HG02870 (cell line): Measurements from ENCODE around the gene RNASE2.
"Not testable (repeated sequence)": the region's sequence is repeated elsewhere in the genome, so short reads cannot be mapped to it uniquely, and the experiment has no call there.

Source experiments
- ATAC-seq: cut with Tn5 transposase; IDR thresholded peaks from one replicate; pipeline ENCODE4 v1.9.1; 2021; ENCODE audit warnings: mild to moderate bottlenecking, moderate library complexity; ENCODE audit not compliant: unreplicated experiment

The RNASE2 gene

GRCh38 chr14:20954736-20955537 lies at the start of gene RNASE2:
TSS of gene RNASE2 (plus strand) at chr14:20955487. CDS start at chr14:20955772, 285 bp downstream.
- ATAC-seq = not testable (repeated sequence)

GRCh38 chr14:20905676-20906075 lies 49.6 kb upstream of the RNASE2 start:
- no peak for ATAC-seq

GRCh38 chr14:20907214-20907613 lies 48.1 kb upstream of the RNASE2 start:
- ATAC-seq = no peak

- not testable (repeated sequence) for ATAC-seq
Measured at GRCh38 chr14:20910822-20911221, 44.5 kb upstream of the RNASE2 start.

GRCh38 chr14:20919038-20919756 lies 36.1 kb upstream of the RNASE2 start:
- not testable (repeated sequence) for ATAC-seq

- ATAC-seq = not testable (repeated sequence)
Measured at GRCh38 chr14:20923766-20924297, 31.5 kb upstream of the RNASE2 start.

GRCh38 chr14:20934148-20934762 lies 21.0 kb upstream of the RNASE2 start:
- ATAC-seq = no peak

GRCh38 chr14:20935303-20935984 lies 19.8 kb upstream of the RNASE2 start:
- no peak for ATAC-seq

- ATAC-seq = not testable (repeated sequence)
Measured at GRCh38 chr14:20945146-20945545, 10.1 kb upstream of the RNASE2 start.

GRCh38 chr14:20946707-20947106 lies 8.6 kb upstream of the RNASE2 start:
- not testable (repeated sequence) for ATAC-seq

- not testable (repeated sequence) for ATAC-seq
Measured at GRCh38 chr14:20955538-20955873, 219 bp downstream of the RNASE2 start.

- no peak for ATAC-seq
Measured at GRCh38 chr14:20956376-20956976, 1.2 kb downstream of the RNASE2 start.

GRCh38 chr14:20958946-20959345 lies 3.7 kb downstream of the RNASE2 start:
- not testable (repeated sequence) for ATAC-seq

- no peak for ATAC-seq
Measured at GRCh38 chr14:20969336-20969735, 14.0 kb downstream of the RNASE2 start.

- peak; percentile 4 for ATAC-seq
Measured at GRCh38 chr14:20970647-20970982, 15.3 kb downstream of the RNASE2 start.

- peak; percentile 89 for ATAC-seq
Measured at GRCh38 chr14:20970983-20971704, 15.9 kb downstream of the RNASE2 start.

GRCh38 chr14:20971705-20972021 lies 16.4 kb downstream of the RNASE2 start:
- no peak for ATAC-seq

GRCh38 chr14:20973501-20973900 lies 18.2 kb downstream of the RNASE2 start:
- ATAC-seq = no peak

- ATAC-seq = no peak
Measured at GRCh38 chr14:20976291-20976690, 21.0 kb downstream of the RNASE2 start.

GRCh38 chr14:20978687-20979086 lies 23.4 kb downstream of the RNASE2 start:
- ATAC-seq = no peak
